Endothelial cell of umbilical vein (primary cell): Measurements from ENCODE around the gene DCUN1D1.
A peak's percentile ranks its signal among the peaks of the same experiment; 100 is the strongest.

ENCODE experiments used
- CTCF ChIP-seq, 2 donors: IDR thresholded peaks; 1 replicate in 1 of 2; 2 replicates in 1 of 2; pipeline ENCODE4 v1.5.1; 2011; ENCODE audit warnings: low read length in 2 of 2, mild to moderate bottlenecking in 2 of 2, moderate library complexity in 2 of 2, control low read depth in 1 of 2, inconsistent platforms in 1 of 2, low read depth in 1 of 2; ENCODE audit not compliant: insufficient read depth in 1 of 2; ENCODE audit errors: extremely low read depth in 1 of 2
- EZH2 ChIP-seq: IDR thresholded peaks from 2 replicates; pipeline ENCODE4 v1.6.1; 2012; ENCODE audit warnings: borderline replicate concordance, low read depth, mild to moderate bottlenecking, moderate library complexity, low read length, inconsistent platforms; ENCODE audit not compliant: severe bottlenecking
- FOS ChIP-seq: IDR thresholded peaks from 2 replicates; pipeline ENCODE4 v1.6.1; 2011; ENCODE audit warnings: mild to moderate bottlenecking, low read length, moderate library complexity, borderline replicate concordance; ENCODE audit not compliant: insufficient read depth
- JUN ChIP-seq: IDR thresholded peaks from 2 replicates; pipeline ENCODE4 v1.6.1; 2011; ENCODE audit warnings: borderline replicate concordance, low read depth; ENCODE audit not compliant: insufficient read length, insufficient read depth
- MYC ChIP-seq: IDR thresholded peaks from one replicate; pipeline ENCODE4 v1.6.1; 2011; ENCODE audit warnings: mild to moderate bottlenecking, low read depth, low read length
- POLR2A ChIP-seq: IDR thresholded peaks from 2 replicates; pipeline ENCODE4 v1.6.1; 2012; ENCODE audit warnings: low read depth, mild to moderate bottlenecking, control low read depth, low read length
- POLR2AphosphoS5 ChIP-seq: IDR thresholded peaks from 2 replicates; pipeline ENCODE4 v1.6.1; 2012; ENCODE audit warnings: low read depth, mild to moderate bottlenecking, control low read depth, low read length, moderate library complexity; ENCODE audit not compliant: insufficient read depth
- TF ChIP-seq, protein P1 (sequence below): IDR thresholded peaks from 2 replicates; pipeline ENCODE4 v1.6.1; 2011; ENCODE audit not compliant: insufficient read depth, insufficient read length

DNA sequence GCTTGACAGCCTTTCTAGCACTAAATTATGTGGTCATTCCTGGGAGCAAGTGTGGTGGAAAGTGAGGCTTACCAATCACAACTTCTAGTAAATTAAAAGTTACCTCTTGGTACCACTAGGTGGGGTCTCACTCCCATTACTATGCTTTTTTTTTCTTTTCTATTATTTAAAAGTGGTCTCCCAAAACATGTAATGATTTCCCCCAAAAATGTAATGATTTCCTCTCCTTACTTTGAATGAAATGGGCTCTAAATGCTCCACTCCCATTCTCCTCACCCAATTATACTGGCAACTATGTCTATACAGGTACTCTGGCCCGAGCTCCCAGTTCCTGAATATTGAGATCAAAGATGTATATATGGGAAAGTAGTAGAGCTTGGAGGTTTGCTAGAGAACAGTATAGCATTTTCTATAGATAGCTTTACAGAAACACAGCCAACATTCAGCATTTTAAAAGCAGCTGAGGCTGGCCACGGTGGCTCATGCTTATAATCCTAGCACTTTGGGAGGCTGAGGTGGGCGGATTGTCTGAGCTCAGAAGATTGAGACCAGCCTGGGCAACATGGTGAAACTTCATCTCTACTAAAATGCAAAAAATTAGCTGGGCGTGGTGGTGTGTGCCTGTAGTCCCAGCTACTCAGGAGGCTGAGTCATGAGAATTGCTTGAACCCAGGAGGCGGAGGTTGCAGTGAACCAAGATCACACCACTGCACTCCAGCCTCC lies 70.9 kb downstream of the DCUN1D1 start:
- TF ChIP-seq, protein P1, sequence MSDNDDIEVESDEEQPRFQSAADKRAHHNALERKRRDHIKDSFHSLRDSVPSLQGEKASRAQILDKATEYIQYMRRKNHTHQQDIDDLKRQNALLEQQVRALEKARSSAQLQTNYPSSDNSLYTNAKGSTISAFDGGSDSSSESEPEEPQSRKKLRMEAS, result no peak
- TF ChIP-seq EZH2, result no peak
- TF ChIP-seq CTCF (IDR thresholded peaks at IDR 0.05; ENCODE audit: extremely low read depth in 1 of 2, insufficient read depth in 1 of 2, low read depth in 1 of 2, low read length in 2 of 2), result peak; percentile 31 to 43
- TF ChIP-seq POLR2A, result no peak
- no peak for TF ChIP-seq POLR2AphosphoS5
- TF ChIP-seq MYC, result no peak
- no peak for TF ChIP-seq JUN
- TF ChIP-seq FOS, result no peak
